ENCODE data around the gene SIPA1L2.

The SIPA1L2 gene, protein sequence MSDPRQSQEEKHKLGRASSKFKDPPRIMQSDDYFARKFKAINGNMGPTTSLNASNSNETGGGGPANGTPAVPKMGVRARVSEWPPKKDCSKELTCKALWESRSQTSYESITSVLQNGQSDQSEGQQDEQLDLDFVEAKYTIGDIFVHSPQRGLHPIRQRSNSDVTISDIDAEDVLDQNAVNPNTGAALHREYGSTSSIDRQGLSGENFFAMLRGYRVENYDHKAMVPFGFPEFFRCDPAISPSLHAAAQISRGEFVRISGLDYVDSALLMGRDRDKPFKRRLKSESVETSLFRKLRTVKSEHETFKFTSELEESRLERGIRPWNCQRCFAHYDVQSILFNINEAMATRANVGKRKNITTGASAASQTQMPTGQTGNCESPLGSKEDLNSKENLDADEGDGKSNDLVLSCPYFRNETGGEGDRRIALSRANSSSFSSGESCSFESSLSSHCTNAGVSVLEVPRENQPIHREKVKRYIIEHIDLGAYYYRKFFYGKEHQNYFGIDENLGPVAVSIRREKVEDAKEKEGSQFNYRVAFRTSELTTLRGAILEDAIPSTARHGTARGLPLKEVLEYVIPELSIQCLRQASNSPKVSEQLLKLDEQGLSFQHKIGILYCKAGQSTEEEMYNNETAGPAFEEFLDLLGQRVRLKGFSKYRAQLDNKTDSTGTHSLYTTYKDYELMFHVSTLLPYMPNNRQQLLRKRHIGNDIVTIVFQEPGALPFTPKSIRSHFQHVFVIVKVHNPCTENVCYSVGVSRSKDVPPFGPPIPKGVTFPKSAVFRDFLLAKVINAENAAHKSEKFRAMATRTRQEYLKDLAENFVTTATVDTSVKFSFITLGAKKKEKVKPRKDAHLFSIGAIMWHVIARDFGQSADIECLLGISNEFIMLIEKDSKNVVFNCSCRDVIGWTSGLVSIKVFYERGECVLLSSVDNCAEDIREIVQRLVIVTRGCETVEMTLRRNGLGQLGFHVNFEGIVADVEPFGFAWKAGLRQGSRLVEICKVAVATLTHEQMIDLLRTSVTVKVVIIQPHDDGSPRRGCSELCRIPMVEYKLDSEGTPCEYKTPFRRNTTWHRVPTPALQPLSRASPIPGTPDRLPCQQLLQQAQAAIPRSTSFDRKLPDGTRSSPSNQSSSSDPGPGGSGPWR (N-terminal part only)

DNA sequence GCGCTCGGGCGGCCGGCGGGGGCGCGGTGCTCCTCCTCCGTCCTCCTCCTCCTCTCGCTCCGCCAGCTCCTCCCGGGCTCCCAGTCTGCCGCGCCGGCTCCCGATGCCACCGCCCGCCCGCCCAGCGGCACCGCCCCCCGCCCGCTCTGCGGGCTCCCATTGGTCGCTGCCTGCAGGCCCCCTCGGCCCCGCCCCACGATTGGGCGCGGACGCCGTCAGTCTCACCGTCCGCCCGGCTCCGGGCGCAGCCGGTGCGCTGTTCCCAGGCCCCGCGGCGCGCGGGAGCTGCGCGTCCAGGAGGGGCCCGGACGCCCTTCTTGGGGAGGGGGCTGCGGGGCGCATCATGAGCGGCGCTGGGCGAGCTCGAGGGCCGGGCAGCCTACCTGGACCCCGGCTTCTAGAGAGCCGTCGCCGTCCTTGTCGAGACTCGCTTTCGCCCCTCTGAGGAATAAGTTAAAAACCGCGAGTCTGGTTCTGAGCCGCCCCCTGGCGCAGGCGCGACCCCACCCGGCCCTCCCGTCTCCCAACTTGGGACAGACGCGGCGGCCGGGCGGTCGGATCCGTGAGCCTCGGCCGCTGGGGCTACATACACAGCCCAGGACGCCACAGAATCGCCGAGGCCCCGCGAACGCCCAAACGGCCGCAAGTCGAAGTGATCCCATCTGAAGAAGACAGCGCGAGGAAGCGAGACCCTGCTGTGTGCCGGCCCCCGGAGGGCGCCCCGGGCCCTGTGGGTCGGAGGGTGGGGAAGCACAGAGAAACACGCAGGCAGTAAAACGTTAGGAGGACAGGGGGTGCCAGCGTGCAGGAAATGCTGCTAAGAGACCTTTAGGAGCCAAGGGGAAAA is at the start of gene SIPA1L2:
SIPA1L2 (minus strand) TSS at position 87 of the 847 bp plus-strand sequence. CDS start 114,794 bp downstream, outside the sequence.
- FAIRE-seq: no peak

- FAIRE-seq: no peak
These were observed 48.4 kb upstream of the SIPA1L2 start for GRCh38 chr1:232678185-232678886.

- FAIRE-seq: no peak
These were observed 46.4 kb upstream of the SIPA1L2 start for GRCh38 chr1:232676307-232676706.

- no peak for FAIRE-seq
These were observed 46.0 kb upstream of the SIPA1L2 start for GRCh38 chr1:232675898-232676297.

DNA sequence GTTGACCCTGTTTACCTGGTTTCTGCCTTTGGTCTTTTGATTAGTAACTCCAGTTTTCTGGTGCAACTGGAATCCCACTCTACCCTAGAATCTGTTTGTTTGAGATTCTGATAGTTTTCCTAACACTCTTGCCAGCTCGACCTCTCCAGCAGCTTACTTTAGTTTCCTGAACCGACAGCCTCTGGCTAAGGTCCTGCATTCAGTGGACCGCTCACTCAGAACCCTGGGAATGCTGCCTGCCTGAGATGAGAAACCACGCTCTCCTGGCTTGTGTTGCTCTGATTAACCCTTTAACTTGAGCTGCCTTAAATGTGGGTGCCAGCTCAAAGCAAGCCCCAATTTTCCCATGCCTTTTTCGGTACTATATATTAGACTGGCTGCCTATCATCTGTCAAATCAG is 45.3 kb upstream of the SIPA1L2 start:
- no peak for FAIRE-seq

DNA sequence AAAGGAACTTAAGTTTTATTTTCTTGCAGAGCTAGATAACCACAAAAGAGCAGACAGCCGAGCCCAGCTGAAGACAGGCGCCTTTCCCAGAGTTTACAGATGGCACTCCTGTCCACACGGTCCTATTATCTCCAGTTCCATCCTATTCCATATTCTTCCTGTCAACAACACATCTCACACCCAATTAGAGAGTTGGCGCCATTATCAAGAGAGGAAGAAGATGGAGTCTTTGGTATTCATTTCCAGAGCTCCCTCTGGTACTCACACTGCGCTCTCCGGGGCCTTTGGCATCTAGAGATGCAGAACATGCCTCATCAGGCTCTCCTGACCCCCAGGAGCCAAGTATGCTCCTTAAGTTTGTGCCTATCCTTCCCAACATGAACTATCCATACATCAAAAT is 43.3 kb upstream of the SIPA1L2 start:
- no peak for FAIRE-seq

DNA sequence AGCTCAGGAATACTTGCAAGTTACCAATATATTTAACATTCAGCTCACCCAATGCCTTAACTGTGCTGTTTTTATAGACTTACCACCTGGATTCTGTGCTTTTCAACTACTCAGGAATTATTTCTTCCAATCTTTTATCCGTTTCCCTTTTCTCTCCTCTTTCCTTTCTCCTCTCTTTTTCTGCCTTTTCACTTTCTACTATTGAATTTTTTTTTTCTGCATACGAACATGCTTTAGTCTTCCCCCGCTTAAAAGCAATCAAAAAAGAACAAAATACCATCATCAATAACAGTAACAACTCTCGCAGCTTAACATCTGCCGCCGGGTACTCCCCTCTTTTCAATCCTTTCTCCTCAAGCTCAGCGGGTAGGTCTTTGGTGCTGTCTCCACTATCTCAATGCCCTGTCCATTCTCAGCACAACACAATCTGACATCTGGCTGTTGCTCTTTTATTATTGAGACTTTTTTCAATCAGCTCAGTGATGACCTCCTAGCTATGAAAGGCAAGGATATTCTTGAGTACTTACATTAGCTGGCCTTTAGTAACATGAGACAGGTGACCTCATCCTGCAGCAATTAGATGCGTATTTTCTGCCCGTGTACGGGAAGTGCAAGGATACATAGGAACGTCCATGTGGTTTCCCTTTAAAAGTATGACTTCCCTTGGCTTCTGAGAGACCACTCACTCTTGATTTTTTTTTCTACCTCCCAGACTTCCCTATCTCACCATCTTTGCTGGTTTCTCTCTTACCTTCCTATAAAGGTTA is 40.2 kb upstream of the SIPA1L2 start:
- no peak for FAIRE-seq

- no peak for FAIRE-seq
These were observed 37.8 kb upstream of the SIPA1L2 start for GRCh38 chr1:232667778-232668165.

GRCh38 chr1:232667094-232667777 is 37.3 kb upstream of the SIPA1L2 start:
- no peak for FAIRE-seq

GRCh38 chr1:232664844-232665777 is 35.2 kb upstream of the SIPA1L2 start:
- FAIRE-seq: peak; percentile 87

GRCh38 chr1:232662910-232663309 is 33.0 kb upstream of the SIPA1L2 start:
- no peak for FAIRE-seq

DNA sequence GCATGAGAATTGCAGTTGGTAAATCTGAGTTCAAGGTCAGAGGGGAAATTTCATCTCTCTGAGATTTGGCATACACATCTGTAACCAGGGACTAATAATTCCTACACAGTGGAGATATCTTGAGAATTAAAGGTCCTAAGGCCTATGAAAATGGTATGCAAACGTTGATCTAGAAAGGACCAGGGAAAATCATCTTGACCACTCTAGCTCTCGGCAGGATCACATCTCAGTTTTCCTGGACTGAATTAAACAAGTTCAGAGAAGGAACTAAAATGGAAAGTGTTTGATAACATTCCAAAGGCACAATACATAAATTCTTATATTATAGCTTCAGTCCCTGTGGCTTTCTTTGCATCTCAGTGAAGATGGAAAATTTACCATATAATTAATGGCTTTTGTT is 28.5 kb upstream of the SIPA1L2 start:
- no peak for FAIRE-seq

GRCh38 chr1:232657426-232658005 is 27.6 kb upstream of the SIPA1L2 start:
- no peak for FAIRE-seq

GRCh38 chr1:232655746-232656085 is 25.8 kb upstream of the SIPA1L2 start:
- FAIRE-seq: no peak

- peak; percentile 56 for FAIRE-seq
These were observed 25.3 kb upstream of the SIPA1L2 start for GRCh38 chr1:232655028-232655745.

- FAIRE-seq: no peak
These were observed 23.9 kb upstream of the SIPA1L2 start for GRCh38 chr1:232653789-232654188.

DNA sequence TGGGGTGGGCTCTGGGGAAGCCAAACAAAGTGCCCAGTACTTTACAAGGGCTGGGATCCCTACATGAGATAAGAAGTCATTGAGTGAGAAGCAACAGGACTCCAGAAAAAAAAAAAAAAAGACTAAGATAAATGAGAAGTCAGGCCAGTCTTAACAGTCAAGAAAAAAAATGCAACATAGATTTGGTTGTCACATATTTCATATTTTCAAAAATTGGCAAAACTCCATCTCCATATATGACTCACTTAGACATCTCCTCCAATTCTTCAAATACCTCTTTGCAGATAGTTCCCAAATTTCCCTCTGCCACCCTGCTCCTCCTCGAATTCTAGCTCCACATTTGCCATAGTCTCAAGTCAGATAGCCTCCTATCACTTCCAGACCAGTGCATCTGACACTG is 20.9 kb upstream of the SIPA1L2 start:
- FAIRE-seq: no peak

- no peak for FAIRE-seq
These were observed 20.5 kb upstream of the SIPA1L2 start for GRCh38 chr1:232650418-232650817.
